Germinal center (tissue), 1 donor: ENCODE measurements around the gene GNG7.
A peak's percentile ranks its signal among the peaks of the same experiment; 100 is the strongest.
"Not testable (repeated sequence)": the region's sequence is repeated elsewhere in the genome, so short reads cannot be mapped to it uniquely, and the experiment has no call there.

Experiments
- DNase-seq: peaks from one replicate; pipeline ENCODE4 v3.0.0; 2012; ENCODE audit warnings: mixed read lengths, low spot score

GNG7 gene

DNA sequence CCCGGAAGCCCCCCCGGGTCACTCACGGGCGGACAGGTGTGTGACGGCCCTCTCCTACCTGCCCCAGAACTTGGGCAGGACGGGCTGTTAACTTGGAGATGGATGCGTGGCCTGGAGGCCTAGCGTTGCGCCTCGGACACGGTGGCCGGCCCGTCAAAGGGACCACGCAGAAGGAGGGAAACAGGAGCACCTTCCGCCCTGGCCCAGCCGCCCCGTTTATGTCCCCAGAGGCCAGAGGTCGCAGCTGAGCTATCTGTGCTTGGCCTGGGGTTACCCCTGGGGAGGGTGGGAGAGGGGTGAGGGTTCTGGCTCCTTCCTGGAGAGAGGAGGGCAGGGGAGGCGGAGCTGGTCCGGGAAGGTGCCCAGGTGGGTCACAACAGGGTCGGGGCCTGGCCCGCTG lies 190.9 kb downstream of the GNG7 start:
- no peak for DNase-seq

DNA sequence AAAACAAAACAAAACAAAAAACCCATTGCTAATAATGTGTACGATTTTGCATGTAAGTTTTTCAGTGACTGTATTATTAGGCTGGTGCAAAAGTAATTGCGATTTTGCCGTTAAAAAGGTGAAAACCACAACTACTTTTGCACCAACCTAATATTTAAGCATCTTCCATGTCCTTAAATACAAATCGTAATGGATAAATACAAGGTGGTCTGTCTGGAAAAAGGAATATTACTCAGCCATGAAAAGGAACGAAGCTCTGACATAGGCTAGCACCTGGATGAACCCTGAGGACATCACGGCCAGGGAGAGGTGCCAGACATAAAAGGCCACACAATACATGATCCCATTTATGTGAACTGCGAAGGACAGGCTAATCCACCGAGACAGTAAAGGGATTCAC lies 193.4 kb downstream of the GNG7 start:
- DNase-seq = no peak

DNA sequence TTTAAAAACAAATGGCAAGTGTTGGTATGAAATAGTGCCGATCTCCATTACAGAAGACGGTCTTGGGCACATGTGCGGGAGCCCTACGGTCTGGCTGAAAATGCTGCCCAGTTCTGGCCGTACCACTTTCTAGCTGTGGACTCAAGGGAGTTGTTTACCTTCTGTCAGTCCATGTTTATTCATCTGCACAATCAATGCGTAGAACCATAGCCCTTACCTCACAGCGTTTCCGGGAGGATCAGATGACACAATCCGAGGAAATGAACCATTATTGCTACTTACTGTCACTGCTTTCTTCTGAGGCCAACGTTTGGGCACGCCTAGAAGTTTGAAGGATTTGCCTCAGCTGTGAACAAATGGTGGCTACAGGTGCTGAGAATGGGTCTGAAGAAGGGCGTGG lies 195.4 kb downstream of the GNG7 start:
- DNase-seq = no peak

DNA sequence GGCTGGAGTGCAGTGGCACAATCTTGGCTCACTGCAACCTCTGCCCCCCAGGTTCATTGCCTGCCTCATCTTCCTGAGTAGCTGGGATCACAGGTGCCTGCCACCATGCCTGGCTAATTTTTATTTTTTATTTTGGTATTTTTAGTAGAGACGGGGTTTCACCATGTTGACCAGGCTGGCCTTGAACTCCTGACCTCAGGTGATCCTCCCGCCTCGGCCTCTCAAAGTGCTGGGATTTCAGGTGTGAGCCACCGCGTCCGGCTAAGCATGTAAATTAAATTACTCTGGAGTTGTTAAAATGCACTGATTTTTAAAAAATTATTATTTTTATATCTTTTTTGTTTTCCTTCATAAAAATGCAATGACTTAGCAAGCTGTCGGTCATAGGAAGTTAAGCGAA lies 195.8 kb downstream of the GNG7 start:
- not testable (repeated sequence) for DNase-seq

DNA sequence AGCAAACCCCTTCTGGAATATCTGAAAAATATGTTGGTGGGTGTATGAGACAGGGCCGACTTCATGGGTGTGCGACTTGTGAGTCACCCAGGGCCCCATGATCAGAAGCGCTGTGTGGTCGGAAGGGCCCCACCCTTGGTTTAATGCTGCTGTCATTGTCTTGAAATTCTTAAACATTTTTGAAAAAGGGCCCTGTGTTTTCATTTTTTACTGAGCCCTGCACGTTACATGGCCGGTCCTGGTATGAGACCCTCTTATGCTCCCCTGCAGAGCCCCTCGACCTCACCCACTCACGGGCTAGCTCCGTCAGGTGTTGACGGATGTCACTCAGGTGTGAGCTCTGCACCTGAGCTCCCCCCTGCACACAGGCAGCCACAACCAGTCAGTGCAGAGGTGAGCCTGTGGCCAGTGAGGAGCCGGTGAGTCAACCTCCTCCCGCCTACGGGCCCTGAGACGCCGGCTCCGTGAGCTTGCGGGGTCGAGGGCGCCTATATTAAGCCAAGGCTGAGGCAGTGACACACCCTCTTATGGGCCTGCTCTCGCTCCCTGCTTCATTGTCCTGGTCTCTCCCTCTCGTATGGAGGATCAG lies 198.9 kb downstream of the GNG7 start:
- no peak for DNase-seq

DNA sequence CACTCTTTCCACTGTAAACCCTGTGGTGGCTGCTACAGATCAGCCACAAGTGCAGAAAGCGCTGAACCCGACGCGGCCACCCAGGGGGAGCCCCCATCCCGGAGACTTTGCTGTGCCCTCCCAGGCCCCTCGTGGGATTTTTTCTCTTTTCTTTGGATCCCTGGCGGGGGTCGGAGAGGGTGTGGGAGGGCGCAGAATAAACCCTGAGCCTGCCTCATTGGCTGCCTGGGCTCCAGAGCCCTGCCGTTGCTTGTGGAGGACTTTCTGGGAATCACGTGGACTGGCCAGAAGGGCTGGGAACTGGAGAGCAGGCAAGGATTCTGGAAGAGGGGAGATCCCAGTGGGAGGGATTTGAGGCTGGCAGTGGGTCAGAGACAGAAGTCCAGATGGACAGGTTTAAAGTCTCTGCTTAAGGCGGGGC lies 201.6 kb downstream of the GNG7 start:
- DNase-seq = no peak

DNA sequence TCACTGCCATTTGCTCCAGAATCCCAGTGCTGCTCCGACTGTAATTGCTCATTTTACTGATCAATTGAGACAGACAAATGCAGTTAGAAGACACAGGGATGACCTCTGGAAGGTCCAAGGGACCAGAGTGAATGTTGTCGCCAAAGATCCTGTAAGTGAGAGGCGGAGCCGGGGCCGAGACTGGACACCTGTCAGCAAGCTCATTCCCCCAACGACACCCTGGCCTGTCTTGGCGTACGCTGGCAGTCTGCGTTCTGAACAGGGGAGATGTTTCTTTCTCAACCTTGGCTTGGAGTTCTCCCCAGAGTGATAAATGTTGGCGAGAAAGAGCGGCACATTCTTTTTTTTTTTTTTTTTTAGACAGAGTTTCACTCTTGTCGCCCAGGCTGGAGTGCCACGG lies 202.3 kb downstream of the GNG7 start:
- no peak for DNase-seq

DNA sequence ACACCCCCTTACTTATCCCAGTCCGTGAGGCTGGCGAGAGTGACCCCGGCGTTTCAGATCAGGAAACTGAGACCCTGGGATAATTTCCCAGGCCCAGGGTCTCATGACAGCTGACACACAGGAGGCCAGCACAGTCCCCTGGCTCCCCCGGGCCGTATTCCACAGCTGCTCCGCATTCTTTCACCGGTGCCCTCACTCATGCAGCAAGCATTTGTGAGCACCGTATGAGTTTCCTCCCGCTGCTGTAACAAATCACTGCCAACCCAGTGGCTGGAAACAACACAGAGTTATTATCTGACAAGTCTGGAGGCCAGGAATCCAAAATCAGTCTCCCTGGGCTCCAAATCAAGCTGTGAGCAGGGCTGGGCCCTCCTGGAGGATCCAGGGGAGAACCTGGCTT lies 205.3 kb downstream of the GNG7 start:
- no peak for DNase-seq

DNA sequence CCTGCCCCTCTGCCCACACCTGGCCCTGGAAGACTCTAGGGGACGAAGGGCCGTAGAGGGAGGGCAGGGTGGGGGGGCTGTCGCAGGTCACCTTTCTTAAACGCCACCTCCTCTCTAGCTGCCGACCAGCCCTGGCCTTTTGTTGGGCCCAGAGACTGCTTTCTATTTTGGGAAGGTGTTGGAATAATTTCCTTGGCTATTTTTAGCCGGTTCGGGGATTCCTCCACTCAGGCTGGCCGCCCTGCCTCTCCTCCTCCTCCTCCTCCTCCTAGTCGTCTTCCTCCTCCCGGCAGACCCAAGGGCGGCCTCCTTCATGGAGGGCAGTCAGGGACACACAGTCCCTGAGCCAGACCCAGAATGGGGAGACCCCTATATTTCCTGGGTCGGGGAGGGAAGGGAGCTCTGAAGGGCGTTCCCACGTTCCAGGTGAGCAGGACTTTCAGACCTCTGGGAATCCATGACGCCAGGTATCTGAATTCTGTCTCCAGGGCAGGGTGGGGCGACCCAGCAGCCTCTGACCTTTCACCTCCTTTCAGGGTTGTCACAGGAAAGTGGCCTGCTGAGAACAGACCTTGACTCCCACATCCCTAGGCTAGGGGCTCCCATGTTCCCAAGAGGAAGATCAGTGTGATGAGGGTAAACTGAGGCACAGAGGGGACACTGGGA lies 206.7 kb downstream of the GNG7 start:
- no peak for DNase-seq

DNA sequence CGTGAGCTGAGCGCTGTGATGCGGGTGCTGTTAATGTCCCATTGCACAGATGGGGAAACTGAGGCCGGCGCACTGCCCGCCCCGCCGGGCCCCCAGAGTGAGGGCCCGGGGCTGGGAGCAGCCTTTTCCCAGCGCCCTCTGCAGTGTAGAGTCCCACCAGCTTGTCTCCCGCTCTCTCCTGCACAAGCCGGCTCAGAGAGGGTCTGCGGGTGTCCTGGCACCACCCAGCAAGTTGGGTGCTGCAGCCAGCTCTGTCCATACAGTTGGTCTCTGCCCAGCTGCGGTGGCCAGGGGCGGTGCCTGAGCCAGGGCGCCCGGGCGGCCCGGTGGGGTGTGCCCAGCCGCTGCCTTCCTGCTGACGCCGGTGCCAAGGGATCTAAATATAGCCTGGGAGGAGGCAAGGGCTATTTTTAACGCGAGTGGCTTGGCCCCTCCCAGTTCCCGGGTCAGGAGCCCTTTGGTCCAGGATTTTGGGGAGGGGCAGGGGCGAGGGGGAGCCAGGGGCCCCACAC lies 207.3 kb downstream of the GNG7 start:
- no peak for DNase-seq

DNA sequence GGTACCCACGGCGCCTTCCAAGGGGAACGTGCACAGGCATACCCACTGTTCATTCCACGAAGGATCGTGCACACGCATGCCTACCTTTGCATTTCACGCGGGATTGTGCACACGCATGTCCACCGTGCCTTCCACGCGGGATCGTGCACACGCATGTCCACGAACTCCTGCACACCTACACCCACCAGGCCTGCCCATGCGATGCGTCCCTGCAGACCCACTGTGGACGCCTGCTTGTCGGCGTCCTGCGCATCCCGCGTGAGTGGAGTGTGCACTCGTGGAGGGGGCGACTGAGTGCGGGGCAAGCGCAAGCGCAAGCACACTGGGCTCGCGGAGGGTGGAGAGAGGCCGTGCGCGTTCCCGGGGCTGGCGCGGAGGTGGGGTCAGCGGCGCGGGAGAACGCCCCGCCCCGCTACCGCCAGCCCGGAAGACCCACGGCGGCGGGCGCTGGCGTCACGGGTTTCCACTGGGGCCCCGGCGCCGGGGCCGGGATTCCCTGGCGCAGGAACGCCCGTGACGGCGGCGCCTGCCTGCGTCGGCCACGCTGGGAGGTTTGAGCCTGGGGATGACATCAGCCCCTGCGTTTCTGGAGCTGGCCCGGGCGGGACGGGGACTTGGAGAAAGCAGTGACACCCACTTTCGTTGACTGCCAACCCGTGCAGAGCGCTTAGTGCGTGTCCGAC lies 207.9 kb downstream of the GNG7 start:
- peak; percentile 73 for DNase-seq

DNA sequence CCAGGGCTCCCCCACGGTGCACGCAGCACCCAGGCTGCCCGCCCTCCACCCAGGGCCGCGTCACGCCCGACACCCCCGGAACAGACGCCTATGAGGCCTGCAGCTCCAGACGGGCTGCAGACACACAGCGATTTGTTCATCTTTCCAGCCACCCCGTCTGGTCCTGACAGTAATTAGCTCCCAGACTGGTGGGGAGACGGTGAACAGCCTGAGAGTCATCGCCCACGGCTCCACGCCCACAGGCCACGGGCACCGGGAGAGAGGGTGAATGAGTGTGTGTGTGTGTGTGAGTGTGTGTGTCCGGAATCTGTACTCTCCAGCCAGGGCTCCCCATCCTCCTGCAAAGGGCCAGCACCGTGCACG lies 208.4 kb downstream of the GNG7 start:
- no peak for DNase-seq

DNA sequence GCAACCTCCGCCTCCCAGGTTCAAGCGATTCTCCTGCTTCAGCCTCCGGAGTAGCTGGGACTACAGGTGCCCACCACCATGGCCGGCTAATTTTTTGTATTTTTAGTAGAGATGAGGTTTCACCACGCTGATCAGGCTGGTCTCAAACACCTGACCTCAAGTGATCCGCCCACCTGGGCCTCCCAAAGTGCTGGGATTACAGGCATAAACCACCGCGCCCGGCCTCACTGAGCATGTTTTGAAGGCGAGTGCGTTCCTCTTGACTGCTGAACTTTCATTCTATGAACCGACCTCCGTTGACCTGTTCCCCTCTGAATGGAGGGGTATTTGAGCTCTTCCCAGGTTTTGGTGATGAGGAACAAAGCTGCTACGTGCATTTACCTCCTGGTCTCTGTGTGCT lies 209.0 kb downstream of the GNG7 start:
- DNase-seq = not testable (repeated sequence)

DNA sequence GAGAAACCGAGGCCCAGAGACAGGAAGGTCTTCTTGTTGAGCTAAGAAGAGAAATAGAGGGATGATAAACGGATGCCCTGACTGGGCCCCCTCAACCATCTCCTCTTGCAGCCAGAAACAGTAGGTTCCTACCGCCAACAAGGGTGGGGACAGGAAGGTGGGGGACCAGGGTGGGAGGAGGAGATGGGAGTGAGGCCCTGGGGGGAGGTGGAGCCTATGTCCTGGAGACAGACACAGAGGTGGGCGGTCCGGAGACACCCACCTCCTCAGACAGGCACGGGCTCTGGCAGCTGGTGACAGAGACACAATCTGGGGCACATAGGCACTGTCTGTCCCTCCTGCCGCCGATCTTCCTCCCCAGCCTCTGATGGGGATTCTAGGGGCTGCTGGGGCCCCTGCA lies 209.6 kb downstream of the GNG7 start:
- no peak for DNase-seq

DNA sequence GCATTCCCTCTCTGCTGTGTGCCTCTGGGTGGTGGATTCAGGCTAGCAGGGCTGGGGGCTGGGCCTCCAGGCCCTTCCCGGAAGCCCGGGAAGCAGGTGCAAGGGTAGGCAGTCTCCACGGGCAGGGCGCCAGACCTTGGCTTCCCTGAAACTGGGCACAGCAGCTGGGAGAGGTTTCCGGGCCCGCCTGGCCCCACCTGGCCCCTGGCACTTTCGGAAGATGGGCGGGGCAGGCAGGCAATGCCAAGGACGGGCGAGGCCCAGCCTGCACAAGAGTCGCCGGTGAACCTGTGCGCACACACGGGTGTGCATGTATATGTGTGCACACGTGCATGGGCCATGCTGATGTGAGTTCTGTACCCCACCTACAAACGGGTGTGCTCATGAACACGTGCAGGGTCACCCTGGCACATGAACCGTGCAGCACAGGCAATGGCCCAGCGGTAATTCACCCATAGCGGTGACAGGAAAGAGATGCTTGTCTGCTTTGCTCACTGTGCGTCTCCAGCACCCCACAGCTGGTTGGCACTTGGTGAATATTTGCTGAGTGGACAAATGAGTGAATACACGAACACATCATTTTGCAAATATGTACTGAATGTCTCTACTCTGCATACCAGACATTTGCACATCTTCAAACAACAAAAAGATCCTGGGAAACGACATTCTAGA lies 211.2 kb downstream of the GNG7 start:
- peak; percentile 64 for DNase-seq

DNA sequence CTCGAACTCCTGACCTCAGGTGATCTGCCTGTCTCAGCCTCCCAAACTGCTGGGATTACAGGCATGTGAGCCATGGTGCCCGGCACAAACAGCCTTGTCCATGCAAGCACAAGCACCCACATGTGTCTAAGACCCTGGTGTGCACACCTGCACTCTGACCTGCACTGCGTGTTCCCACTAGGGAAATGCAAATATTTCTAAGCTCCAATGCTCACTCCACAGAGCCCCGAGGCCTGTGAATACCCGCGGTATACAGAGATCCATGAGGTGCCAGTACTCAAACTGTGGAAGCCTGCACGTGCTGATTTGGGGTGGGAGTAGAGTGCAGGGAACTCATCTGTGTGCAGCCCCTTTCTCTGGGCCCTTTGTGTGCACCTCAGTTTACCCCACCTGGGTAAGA lies 211.8 kb downstream of the GNG7 start:
- DNase-seq = peak; percentile 64

DNA sequence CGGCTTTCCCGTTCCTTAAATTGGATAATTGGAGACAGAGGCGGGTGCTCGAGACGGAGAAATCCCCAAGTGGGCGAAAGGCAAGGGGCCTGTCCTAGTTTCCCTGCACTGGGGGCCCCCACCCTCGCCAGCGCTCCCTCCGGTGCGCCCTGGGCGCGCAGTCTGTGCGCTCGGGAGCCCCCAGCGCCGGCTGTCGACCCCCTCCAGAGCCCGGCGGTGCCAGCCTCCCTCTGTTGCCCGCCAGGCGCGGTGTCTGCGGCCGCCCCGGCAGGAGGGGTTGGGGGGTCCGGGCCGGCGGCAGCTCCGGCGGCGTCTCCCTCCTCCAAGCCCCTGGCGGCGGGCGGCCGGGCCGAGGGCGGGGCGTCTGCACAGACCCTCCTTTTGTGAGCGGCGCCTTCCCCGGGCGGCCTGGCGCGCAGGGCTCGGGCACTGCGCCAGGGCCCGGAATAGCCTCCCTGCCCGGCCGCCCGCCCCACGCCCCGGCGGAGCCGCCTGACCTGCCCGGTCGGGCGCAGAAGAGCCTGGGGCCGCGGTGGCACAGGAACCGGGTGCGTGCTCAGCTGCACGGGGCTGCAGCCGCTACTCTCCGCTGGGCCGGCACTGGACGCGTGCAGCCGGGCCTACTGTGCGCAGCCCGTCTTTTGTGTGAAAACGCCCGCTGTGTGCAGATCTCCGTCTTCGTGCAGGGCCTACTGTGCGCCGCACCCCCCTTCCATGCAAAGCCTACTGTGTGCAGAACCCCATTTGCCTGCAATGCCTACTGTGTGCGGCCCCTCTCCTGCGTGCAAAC lies 213.4 kb downstream of the GNG7 start:
- peak; percentile 34 for DNase-seq

DNA sequence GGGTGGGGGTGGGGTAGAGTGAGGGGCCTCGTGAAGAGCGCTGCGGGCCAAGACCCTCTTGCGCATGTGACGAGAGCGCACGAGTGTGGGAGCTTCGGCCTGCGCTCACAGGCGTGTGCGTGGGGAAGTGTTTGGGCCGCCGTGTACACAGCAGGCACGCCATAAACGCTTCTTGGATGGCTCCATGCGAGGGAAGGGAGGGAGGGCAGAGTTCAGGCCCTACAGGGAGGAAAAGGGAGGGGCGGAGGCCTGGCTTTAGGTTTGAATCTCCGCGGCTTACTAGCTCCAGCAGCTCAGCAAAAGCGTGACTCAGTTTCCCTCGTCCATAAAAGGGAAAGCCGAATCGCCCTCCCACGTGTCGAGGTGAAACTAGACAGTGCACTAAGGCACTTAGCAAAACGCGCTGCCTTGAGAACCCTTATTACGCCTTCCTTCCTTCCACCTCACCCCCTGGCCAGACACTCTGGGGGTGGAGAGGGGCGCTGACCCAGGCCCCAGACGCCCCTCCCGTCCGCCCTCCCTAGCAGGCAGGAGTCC lies 214.0 kb downstream of the GNG7 start:
- DNase-seq = no peak

DNA sequence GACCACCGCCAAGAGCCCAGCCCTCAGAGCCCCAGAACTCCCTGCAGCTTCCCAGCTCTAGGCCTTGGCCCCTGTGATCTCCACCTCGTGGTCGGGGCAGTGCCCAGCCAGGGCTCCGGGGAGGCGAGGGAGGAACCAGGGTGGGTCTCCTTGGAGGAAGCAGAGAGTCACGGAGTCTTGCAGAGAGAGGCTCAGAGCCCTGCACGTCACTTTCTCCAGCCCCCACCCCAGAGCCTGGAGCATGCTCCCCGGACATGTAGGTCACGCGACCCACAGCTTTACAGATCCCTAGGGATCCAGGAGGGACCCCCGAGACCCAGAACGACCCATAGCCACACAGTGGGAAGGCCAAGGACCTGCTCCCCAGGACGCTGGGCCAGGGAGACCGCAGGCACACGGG lies 214.7 kb downstream of the GNG7 start:
- DNase-seq = no peak

DNA sequence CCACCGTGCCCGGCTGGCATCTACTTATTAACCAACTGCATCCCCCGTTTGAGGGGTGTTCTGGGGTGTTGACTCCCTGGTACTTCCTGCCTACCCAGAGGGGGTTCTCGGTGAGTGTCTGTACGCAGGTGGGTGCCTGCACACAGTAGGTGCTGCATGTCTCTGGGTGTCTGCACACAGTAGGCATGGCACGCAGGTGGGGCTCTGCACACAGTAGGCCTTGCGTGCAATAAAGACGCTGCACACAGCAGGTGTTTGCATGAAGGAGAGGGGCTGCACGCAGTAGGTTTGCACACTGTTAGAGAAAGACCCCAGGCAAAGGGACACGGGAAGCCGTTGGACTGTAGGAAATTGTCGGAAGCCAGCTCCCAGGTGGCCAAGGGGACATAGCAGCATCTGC lies 215.4 kb downstream of the GNG7 start:
- DNase-seq = no peak

DNA sequence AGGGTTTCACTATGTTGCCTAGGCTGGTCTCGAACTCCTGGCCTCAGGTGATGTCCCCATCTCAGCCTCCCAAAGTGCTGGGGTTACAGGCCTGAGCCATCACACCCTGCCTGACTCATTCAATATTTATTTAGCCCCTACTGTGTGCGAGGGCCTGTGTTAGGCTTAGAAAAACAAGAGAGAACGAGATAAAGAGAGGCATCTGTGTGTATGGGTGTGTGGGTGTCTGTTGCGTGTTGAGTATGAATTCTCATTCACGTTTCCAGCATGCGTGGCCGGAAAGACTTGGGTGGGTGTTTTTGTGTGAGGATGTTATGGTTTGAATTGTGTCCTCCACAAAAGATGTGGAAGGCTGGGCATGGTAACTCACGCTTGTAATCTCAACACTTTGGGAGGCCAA lies 217.1 kb downstream of the GNG7 start:
- DNase-seq = no peak
